Stimulated activated naive CD8-positive, alpha-beta T cell treated with anti-CD3 and anti-CD28 coated beads, Interleukin-15, Interleukin-2, amounts not matched to agents 100 ng/mL and 50 ng/mL, for 24 hours (primary cell): ENCODE results near the gene ZNF700.
"Not testable (repeated sequence)": the region's sequence is repeated elsewhere in the genome, so short reads cannot be mapped to it uniquely, and the experiment has no call there.

ENCODE experiments used
- H3K27ac Mint-ChIP-seq: one replicate; pipeline ENCODE4 v1.8.0; 2021; ENCODE audit warnings: mild to moderate bottlenecking, mixed read lengths
- H3K27me3 Mint-ChIP-seq: one replicate; pipeline ENCODE4 v1.8.0; 2021; ENCODE audit warnings: mixed read lengths
- H3K36me3 Mint-ChIP-seq: one replicate; pipeline ENCODE4 v1.8.0; 2021; ENCODE audit warnings: low read depth, mixed read lengths
- H3K4me1 Mint-ChIP-seq: one replicate; pipeline ENCODE4 v1.8.0; 2021; ENCODE audit warnings: low read depth, mixed read lengths
- H3K4me3 Mint-ChIP-seq: one replicate; pipeline ENCODE4 v1.8.0; 2021; ENCODE audit warnings: mild to moderate bottlenecking, mixed read lengths
- H3K9me3 Mint-ChIP-seq: one replicate; pipeline ENCODE4 v1.8.0; 2021; ENCODE audit warnings: mixed read lengths

The ZNF700 gene

DNA sequence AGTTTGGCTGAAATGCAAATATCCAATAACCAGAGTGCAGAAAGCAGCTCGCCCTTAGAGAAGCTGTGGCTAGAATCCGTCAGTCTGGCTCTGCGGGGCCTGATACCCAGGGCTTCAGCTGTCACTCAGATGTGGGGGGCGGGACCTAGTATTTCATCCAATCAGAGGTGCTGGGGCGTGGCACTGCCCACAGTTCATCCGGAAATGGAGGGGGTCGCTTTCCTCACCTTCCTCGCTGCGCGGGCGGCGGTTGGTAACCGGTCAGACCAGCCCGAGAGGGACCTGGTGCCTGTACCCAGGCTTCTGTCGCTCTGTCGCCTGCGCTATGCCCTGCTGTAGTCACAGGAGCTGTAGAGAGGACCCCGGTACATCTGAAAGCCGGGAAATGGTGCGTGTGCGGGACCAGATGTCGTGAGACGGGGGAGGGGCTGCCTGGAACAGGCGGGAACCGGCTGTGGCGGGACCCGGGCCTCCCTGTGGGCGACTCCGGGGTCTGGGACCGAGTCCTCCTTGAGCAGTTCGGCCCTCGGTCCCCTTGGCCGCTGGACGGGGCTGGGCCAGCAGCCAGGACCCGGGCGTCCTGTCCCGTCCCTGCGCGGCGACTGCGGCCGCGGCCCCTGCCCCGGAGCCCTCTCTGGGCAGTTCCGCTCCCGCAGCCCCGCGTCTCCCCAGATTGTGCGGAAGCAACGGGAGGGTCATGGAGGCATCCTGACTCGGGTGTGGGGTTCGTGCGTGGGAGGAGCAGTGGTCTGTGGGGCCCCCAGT, at the start of gene ZNF700:
Gene ZNF700, plus strand, starts transcription at position 222 of the 765 bp plus-strand sequence. Its CDS starts 104 bp downstream, at position 326.
- Mint-ChIP-seq H3K27ac (peak within 1 kb of the TSS; percentile 99), H3K27me3 (no peaks in the 10 kb centered on the region), H3K36me3 (peaks cover 22% of the 10 kb centered on the region), H3K9me3 (no peaks in the 10 kb centered on the region), H3K4me3 (peak within 1 kb of the TSS; percentile 98), H3K4me1 (peaks cover 50% of the 10 kb centered on the region)

DNA sequence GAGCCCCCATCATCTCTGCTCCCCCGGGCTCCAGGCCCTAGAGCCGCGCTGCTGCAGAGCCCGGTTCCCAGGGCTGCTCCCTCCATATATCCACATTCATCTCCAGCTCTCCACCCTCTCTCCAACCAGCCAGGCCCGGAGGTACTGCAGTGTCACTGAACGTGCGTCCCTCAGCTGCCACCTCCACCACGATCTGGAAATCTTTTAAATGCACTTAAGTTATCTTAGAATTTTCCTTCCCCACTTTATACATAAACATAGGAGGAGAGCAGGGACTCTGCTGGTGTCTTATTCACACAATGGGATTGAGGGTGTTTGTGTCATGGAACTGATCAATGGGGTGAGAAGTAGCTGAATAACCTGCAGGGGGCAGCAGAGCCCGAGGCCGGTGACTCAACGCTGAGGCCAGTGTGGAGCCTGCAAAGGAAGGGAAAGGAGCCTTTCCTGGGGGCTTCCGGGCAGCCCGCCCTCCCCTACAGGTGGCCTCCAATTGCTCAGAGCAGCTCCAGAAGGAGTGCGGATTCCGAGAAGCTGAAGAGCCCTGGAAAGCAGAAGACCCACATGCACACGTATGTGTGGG, 45.1 kb upstream of the ZNF700 start:
- H3K36me3 Mint-ChIP-seq, H3K4me1 Mint-ChIP-seq, H3K4me3 Mint-ChIP-seq, H3K27me3 Mint-ChIP-seq, H3K27ac Mint-ChIP-seq, H3K9me3 Mint-ChIP-seq: not testable (repeated sequence)

DNA sequence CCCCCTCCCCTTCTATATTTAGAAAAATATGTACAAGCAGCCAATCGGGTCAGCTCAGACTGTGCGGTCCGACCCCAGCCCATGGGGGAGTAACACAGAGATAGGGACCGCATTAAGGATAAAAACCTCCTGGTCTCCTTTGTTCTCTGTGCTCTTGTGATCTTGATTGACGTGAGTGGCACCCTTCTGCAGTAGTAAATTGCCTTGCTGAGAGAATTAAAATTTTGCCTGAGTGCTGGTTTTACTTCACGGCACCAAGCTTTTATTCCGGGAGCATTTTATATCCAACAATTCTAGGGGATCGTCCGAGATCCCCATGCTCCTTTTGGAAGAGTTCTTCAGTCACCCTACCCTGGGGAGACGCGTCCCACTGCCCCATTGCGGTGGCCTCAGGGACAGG, 44.3 kb upstream of the ZNF700 start:
- no peak overlapping the region for H3K27ac Mint-ChIP-seq
- H3K9me3 Mint-ChIP-seq = no peaks in the 10 kb centered on the region
- no peaks in the 10 kb centered on the region for H3K27me3 Mint-ChIP-seq
- H3K36me3 Mint-ChIP-seq = no peaks in the 10 kb centered on the region
- H3K4me1 Mint-ChIP-seq = no peaks in the 10 kb centered on the region
- no peak overlapping the region for H3K4me3 Mint-ChIP-seq

DNA sequence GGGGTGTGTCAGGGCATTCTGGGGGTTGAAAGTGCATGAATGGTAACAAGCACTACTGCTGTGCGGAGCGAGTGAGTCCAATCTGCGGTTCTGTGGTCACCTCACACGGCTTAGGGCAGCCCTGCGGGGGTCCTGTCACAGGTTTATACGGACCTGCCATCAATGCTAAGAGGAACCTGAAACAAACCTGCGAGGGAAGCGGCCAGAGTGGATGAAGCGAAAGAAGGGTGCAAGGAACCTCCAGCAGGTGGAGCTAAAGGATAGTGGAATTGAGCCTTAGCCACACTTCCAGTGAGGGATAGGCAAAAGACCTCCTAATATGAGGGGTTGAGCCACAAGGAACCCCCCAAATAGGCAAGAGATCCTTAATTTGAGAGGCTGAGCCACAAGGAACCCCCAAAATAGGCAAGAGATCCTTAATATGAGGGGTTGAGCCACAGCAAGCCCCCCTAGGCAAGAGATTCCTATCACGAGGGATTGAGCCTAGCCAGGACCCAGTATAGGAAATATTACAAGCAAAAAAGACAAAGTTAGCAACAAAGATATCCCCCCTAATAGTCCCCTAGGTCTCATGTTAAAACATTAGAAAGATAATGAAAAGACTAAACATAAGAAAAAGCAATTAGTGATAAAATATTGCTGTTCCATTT, 43.6 kb upstream of the ZNF700 start:
- Mint-ChIP-seq H3K9me3 (peaks cover 2% of the 10 kb centered on the region), H3K36me3 (no peaks in the 10 kb centered on the region), H3K27ac (no peak overlapping the region), H3K4me1 (no peaks in the 10 kb centered on the region), H3K4me3 (no peak overlapping the region), H3K27me3 (no peaks in the 10 kb centered on the region)

DNA sequence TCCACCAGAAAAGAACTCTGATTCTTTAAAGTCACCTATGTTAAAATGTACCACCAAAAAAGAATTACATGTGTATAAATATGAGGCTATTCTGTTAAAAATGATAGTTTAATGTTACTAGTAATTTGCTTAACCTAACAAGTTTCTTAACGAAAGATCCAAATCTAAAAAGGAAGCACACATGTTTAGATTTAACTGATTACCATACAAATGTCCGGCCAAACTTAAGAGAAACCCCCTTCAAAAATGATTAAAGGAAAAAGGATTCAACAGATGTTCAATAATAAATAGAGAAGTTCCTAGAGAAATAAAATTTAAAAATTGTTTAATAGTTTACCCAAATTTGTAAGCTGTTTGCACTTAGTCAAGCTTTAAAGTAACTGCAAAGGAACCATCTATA, 42.3 kb upstream of the ZNF700 start:
- no peak overlapping the region for H3K4me3 Mint-ChIP-seq
- H3K4me1 Mint-ChIP-seq = peaks cover 5% of the 10 kb centered on the region
- H3K36me3 Mint-ChIP-seq = no peaks in the 10 kb centered on the region
- H3K27ac Mint-ChIP-seq = no peak overlapping the region
- no peaks in the 10 kb centered on the region for H3K27me3 Mint-ChIP-seq
- peaks cover 5% of the 10 kb centered on the region for H3K9me3 Mint-ChIP-seq

DNA sequence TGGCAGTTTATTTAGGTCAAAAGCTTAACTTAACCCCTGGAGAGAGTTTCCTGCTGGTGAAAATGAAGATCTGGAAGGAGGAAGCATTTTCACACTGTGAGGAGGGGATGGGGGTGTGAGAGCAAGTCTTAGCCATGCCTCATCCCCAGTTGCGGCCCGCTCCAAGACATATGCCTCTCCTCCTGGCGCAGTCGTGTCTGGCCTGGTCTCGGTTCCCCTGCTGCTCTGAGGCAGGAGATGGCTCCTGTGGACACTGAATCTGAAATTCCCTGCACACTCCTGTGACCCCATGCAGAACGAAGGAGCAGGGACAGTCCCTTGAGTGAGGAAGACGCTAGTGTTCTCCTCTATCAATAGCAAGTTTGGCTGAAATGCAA, 37.7 kb upstream of the ZNF700 start:
- H3K4me1 Mint-ChIP-seq = peaks cover 21% of the 10 kb centered on the region
- peak overlapping the region; percentile 87 for H3K4me3 Mint-ChIP-seq
- no peaks in the 10 kb centered on the region for H3K36me3 Mint-ChIP-seq
- H3K27ac Mint-ChIP-seq = no peak overlapping the region
- no peaks in the 10 kb centered on the region for H3K27me3 Mint-ChIP-seq
- peaks cover 5% of the 10 kb centered on the region for H3K9me3 Mint-ChIP-seq

DNA sequence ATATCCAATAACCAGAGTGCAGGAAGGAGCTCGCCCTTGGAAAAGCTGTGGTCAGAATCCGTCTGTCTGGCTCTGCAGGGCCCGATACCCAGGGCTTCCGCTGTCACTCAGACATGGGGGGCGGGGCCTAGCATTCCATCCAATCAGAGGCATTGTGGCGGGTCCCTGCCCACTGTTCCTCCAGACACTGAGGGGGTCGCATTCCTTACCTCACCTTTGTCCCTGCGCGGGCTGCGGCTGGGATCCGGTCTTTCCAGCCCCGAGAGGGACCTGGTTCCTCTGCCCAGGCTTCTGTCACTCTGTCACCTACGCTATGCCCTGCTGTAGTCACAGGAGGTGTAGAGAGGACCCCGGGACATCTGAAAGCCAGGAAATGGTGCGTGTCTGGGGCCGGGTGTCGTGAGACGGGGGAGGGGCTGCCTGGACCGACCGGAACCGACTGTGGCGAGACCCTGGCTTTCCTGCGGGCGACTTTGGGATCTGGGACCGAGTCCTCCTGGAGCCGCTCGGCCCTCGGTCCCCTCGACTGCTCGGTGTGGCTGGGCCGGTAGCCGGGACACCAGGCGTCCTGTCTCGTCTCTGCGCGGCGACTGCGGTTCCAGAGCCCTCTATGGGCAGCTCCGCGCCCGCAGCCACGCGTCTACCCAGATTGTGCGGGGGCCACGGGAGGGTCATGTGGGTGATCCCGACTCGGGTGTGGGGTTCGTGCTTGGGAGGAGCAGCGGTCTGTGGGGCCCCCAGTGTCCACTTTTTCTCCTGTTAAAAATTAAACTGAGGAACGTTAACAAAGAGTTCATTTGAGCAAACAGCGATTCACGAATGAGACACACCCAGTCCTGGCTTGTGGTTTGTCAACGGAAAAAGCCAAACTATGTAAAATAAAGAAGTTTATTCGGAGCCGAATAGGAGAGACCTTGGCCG, 37.0 kb upstream of the ZNF700 start, which contains the start of gene ZNF69:
Gene ZNF69, plus strand, starts transcription at position 172 of the 921 bp plus-strand sequence. Its CDS starts 142 bp downstream, at position 314.
- H3K36me3 Mint-ChIP-seq = no peaks in the 10 kb centered on the region
- H3K4me3 Mint-ChIP-seq = peak within 1 kb of the TSS; percentile 87
- H3K27ac Mint-ChIP-seq = peak within 1 kb of the TSS; percentile 71
- peaks cover 5% of the 10 kb centered on the region for H3K9me3 Mint-ChIP-seq
- peaks cover 21% of the 10 kb centered on the region for H3K4me1 Mint-ChIP-seq
- no peaks in the 10 kb centered on the region for H3K27me3 Mint-ChIP-seq

DNA sequence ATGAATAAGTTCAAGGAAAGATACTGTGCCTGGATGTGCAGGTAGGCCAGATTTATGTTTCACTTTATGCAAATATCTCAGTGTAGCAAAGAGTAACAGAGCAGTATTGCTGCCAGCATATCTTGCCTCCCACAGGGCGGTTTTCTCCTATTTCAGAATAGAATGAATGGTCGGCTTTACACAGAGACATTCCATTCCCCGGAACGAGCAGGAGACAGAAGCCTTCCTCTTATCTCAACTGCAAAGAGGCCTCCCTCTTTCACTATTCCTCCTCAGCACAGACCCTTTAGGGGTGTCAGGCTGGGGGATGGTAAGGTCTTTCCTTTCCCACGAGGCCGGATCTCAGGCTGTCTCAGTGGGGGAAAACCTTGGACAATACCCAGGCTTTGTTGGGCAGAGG, 35.0 kb upstream of the ZNF700 start:
- H3K9me3 Mint-ChIP-seq, H3K27ac Mint-ChIP-seq, H3K4me3 Mint-ChIP-seq, H3K27me3 Mint-ChIP-seq, H3K36me3 Mint-ChIP-seq: not testable (repeated sequence)
- H3K4me1 Mint-ChIP-seq = peaks cover 21% of the 10 kb centered on the region

DNA sequence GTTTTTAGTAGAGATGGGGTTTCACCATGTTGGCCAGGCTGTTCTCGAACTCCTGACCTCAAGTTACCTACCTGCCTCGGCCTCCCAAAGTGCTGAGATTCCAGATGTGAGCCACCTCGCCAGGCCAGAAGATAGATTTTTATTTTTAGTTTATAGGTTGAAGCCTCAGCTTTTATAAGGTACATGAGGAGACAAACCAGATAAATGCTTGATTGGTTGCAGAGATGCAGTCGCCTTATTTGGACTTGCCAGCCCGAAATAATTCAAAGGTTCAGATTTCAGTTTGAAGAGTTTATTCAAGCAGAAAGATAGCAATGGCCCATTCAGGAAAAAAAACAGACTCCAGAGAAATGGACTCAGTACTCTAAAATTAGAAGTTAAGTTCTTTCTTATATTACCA, 34.3 kb upstream of the ZNF700 start:
- Mint-ChIP-seq H3K9me3 (peaks cover 10% of the 10 kb centered on the region), H3K4me3 (no peak overlapping the region), H3K36me3 (peaks cover 17% of the 10 kb centered on the region), H3K27ac (no peak overlapping the region), H3K4me1 (peaks cover 21% of the 10 kb centered on the region), H3K27me3 (no peaks in the 10 kb centered on the region)

DNA sequence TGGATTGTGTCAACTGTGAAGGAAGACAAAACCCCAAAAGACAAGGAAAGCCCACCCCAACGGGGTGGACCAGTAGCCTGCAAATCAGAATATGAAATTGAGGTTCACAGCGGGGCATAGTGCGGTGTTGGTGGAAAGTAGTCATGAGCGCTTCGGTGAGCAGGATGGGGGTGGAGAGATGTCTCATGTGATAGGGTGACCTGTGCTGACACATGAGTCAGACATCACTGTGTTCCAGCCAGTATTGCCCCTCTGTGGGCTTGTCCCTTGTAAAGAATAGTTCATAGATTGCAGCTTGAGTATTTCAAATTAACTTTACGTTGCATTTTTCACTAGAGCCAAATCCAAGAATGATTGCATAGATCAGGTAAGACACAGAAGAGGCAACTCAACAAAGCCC, 30.1 kb upstream of the ZNF700 start:
- Mint-ChIP-seq H3K4me3 (no peak overlapping the region), H3K36me3 (peaks cover 41% of the 10 kb centered on the region), H3K9me3 (peaks cover 14% of the 10 kb centered on the region), H3K27ac (no peak overlapping the region), H3K4me1 (peaks cover 3% of the 10 kb centered on the region), H3K27me3 (no peaks in the 10 kb centered on the region)

DNA sequence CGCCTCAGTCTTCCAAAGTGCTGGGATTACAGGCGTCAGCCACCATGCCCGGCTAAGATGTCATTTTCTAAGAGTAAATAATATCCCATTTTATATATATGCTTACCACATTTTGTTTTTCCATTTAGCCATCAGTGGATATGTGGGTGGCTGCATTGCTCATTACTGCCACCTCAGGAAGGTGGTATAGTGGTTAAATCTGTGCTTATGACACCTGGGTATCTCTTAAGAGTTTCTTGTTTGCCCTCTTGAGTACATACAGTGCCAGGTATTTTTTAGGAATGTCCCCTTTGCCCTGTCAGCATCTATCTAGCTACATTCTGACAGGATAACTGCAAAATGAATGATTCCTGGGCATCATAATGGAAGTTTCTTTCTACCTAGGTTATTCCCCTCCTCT, 22.7 kb upstream of the ZNF700 start:
- Mint-ChIP-seq H3K4me3 (no peak overlapping the region), H3K27me3 (no peaks in the 10 kb centered on the region), H3K9me3 (peaks cover 40% of the 10 kb centered on the region), H3K36me3 (peaks cover 81% of the 10 kb centered on the region), H3K27ac (no peak overlapping the region), H3K4me1 (no peaks in the 10 kb centered on the region)

DNA sequence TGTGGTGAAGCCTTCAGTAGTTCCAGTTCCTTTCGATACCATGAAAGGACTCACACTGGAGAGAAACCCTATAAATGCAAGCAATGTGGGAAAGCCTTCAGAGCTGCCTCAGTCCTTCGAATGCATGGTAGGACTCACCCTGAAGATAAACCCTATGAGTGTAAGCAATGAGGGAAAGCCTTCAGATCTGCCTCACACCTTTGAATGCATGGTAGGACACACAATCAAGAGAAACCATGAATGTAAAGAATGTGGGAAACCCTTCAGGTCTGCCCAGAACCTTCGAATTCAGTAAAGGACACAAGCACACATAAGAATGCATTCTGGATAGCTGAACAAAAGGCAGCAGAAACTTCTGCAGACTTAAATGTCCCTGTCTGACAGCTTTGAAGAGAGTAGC, 19.0 kb upstream of the ZNF700 start:
- Mint-ChIP-seq H3K4me3 (no peak overlapping the region), H3K9me3 (peaks cover 36% of the 10 kb centered on the region), H3K27me3 (no peaks in the 10 kb centered on the region), H3K36me3 (peaks cover 69% of the 10 kb centered on the region), H3K27ac (no peak overlapping the region), H3K4me1 (no peaks in the 10 kb centered on the region)

DNA sequence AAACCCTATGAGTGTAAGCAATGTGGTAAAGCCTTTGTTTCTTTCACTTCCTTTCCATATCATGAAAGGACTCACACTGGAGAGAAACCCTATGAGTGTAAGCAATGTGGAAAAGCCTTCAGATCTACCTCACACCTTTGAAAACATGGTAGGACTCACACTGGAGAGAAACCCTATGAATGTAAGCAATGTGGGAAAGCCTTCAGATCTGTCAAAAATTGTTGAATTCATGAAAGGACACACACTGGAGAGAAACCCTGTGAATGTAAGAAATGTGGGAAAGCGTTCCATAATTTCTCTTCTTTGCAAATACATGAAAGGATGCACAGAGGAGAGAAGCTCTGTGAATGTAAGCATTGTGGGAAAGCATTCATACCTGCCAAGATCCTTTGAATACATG, 13.0 kb upstream of the ZNF700 start:
- not testable (repeated sequence) for H3K27ac Mint-ChIP-seq, H3K4me3 Mint-ChIP-seq, H3K4me1 Mint-ChIP-seq, H3K27me3 Mint-ChIP-seq
- peaks cover 25% of the 10 kb centered on the region for H3K36me3 Mint-ChIP-seq
- H3K9me3 Mint-ChIP-seq = peaks cover 18% of the 10 kb centered on the region

DNA sequence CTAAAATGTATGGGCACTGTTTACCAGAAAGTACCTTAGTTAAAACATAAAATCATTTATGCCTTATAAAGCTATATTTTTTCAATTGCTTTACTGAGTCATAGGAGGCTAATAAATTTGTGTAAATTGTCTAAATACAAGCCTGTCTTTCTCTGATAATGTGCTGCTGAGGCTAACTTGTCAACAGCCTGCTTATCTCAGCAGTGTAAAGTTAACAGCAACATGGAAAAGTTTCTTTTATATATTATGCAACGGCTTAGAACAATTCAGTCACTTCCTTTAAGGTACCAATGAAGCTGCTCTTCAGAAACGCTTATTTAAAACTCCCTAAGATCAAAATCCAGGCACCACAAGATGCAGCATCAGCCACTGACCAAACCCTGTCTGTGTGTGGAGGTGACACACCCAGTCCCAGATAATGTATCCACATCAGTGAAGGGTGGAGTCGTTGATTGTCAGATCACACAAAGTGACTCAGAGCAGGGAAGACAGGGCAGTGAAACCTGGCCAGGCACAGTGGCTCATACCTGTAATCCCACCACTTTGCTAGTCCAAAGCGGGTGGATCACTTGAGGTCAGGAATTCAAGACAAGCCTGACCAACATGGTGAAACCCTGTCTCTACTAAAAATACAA, 10.4 kb upstream of the ZNF700 start:
- not testable (repeated sequence) for H3K4me3 Mint-ChIP-seq, H3K27me3 Mint-ChIP-seq, H3K36me3 Mint-ChIP-seq, H3K27ac Mint-ChIP-seq, H3K4me1 Mint-ChIP-seq
- peaks cover 13% of the 10 kb centered on the region for H3K9me3 Mint-ChIP-seq
